Measurements from ENCODE around the gene ACLY. TPM values are rescaled to one million over a fixed set of nuclear protein-coding genes. Genes with fewer than 3 reads are reported as not detected.
A peak's percentile ranks its signal among the peaks of the same experiment; 100 is the strongest.

ACLY gene
- total RNA-seq, 1 experiment from 2014 or later, result 184 TPM

DNA sequence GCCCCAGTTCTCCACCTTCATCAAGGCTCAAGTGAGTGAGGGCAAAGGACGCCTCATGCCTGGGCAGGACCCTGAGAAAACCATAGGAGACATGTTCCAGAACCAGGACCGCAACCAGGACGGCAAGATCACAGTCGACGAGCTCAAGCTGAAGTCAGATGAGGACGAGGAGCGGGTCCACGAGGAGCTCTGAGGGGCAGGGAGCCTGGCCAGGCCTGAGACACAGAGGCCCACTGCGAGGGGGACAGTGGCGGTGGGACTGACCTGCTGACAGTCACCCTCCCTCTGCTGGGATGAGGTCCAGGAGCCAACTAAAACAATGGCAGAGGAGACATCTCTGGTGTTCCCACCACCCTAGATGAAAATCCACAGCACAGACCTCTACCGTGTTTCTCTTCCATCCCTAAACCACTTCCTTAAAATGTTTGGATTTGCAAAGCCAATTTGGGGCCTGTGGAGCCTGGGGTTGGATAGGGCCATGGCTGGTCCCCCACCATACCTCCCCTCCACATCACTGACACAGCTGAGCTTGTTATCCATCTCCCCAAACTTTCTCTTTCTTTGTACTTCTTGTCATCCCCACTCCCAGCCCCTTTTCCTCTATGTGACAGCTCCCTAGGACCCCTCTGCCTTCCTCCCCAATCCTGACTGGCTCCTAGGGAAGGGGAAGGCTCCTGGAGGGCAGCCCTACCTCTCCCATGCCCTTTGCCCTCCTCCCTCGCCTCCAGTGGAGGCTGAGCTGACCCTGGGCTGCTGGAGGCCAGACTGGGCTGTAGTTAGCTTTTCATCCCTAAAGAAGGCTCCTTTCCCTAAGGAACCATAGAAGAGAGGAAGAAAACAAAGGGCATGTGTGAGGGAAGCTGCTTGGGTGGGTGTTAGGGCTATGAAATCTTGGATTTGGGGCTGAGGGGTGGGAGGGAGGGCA lies 96.3 kb downstream of the ACLY start:
- no peaks in the 10 kb centered on the region for H3K36me3 ChIP-seq (ENCODE audit: low read depth)
- ChIA-PET POLR2A (ENCODE audit: unreplicated experiment) (no interaction called here), CTCF (no interaction called here)
- TSS peak; percentile 37 for BruUV-seq (replicated peaks)
- H3K4me1 ChIP-seq (replicated peaks; ENCODE audit: insufficient read depth), result no peaks in the 10 kb centered on the region
- H3K4me3 ChIP-seq, result no peak overlapping the region
- no peaks in the 10 kb centered on the region for H3K9me2 ChIP-seq (ENCODE audit: insufficient read depth)
- intact Hi-C loops (cut with micrococcal nuclease; ENCODE audit: unreplicated experiment), result no loop called here
- H2AFZ ChIP-seq, result no peak overlapping the region
- H3K79me2 ChIP-seq (ENCODE audit: low read depth), result no peaks in the 10 kb centered on the region
- H3K27ac ChIP-seq, result no peak overlapping the region
- H4K20me1 ChIP-seq (ENCODE audit: insufficient read depth), result no peaks in the 10 kb centered on the region
- H3K4me2 ChIP-seq, result no peak overlapping the region
- H3K9me3 ChIP-seq (ENCODE audit: insufficient read depth, low read depth), result no peaks in the 10 kb centered on the region
- DNase-seq, result no peak
- no peaks in the 10 kb centered on the region; the same call in 1 of the 2 replicates for H3F3A ChIP-seq (ENCODE audit: insufficient read depth, low read depth)
- H3K27me3 ChIP-seq (ENCODE audit: insufficient read depth, low read depth), result no peaks in the 10 kb centered on the region
- TF ChIP-seq EZH2 (IDR thresholded peaks at IDR 0.05; ENCODE audit: low read depth), result no peak
- TF ChIP-seq, protein P1, sequence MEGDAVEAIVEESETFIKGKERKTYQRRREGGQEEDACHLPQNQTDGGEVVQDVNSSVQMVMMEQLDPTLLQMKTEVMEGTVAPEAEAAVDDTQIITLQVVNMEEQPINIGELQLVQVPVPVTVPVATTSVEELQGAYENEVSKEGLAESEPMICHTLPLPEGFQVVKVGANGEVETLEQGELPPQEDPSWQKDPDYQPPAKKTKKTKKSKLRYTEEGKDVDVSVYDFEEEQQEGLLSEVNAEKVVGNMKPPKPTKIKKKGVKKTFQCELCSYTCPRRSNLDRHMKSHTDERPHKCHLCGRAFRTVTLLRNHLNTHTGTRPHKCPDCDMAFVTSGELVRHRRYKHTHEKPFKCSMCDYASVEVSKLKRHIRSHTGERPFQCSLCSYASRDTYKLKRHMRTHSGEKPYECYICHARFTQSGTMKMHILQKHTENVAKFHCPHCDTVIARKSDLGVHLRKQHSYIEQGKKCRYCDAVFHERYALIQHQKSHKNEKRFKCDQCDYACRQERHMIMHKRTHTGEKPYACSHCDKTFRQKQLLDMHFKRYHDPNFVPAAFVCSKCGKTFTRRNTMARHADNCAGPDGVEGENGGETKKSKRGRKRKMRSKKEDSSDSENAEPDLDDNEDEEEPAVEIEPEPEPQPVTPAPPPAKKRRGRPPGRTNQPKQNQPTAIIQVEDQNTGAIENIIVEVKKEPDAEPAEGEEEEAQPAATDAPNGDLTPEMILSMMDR (conservative IDR thresholded peaks at IDR 0.05), result no peak

DNA sequence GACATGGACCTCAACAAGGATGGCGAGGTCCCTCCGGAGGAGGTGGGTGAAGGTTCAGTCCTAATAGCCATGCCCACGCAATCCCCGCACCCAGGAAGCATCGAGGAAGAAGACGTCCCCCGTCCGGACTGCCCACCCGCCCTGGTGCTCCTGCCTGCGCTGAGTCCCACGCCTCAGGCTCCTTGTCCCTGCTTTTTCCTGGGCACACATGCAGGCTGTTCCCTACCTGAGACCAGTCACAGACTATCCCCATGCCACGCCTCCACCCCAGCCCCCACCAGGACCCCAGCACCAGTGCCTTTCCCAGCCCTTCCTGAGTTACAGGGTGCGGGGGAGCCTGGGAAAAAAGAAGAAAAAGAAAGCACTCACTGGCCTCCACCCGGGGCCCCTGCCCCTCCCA lies 97.0 kb downstream of the ACLY start:
- Histone ChIP-seq H3K79me2 (ENCODE audit: low read depth) (no peaks in the 10 kb centered on the region), H4K20me1 (ENCODE audit: insufficient read depth) (no peaks in the 10 kb centered on the region), H3K27ac (no peak overlapping the region), H3K4me2 (no peak overlapping the region), H3K4me3 (no peak overlapping the region), H2AFZ (no peak overlapping the region), H3K9me2 (ENCODE audit: insufficient read depth) (no peaks in the 10 kb centered on the region), H3K9me3 (ENCODE audit: insufficient read depth, low read depth) (no peaks in the 10 kb centered on the region), H3F3A (ENCODE audit: insufficient read depth, low read depth) (no peaks in the 10 kb centered on the region; the same call in 1 of the 2 replicates), H3K36me3 (ENCODE audit: low read depth) (no peaks in the 10 kb centered on the region), H3K27me3 (ENCODE audit: insufficient read depth, low read depth) (no peaks in the 10 kb centered on the region), H3K4me1 (replicated peaks; ENCODE audit: insufficient read depth) (no peaks in the 10 kb centered on the region)
- no peak for DNase-seq
- intact Hi-C loops (cut with micrococcal nuclease; ENCODE audit: unreplicated experiment), result no loop called here
- ChIA-PET CTCF (no interaction called here), POLR2A (ENCODE audit: unreplicated experiment) (no interaction called here)
- no TSS peak for BruUV-seq (replicated peaks)
- no peak for TF ChIP-seq EZH2 (IDR thresholded peaks at IDR 0.05; ENCODE audit: low read depth)
- TF ChIP-seq, protein P1 (conservative IDR thresholded peaks at IDR 0.05), result no peak

DNA sequence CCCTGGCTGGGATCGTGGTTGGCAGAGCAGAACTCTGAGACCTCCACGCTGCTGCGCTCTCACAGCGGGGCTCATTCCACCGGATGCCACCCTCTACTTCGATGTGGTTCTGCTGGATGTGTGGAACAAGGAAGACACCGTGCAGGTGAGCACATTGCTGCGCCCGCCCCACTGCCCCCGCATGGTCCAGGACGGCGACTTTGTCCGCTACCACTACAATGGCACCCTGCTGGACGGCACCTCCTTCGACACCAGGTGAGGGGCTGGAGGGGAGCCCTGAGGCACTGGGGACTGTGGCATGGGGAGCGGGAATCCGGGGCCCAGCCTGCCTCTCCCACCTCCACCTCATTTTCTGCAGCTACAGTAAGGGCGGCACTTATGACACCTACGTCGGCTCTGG lies 100.7 kb downstream of the ACLY start:
- ChIA-PET CTCF (no interaction called here), POLR2A (ENCODE audit: unreplicated experiment) (no interaction called here)
- no peaks in the 10 kb centered on the region for H3K9me3 ChIP-seq (ENCODE audit: insufficient read depth, low read depth)
- no TSS peak for BruUV-seq (replicated peaks)
- no peak overlapping the region for H3K4me2 ChIP-seq
- no peaks in the 10 kb centered on the region for H3K36me3 ChIP-seq (ENCODE audit: low read depth)
- peaks cover 20% of the 10 kb centered on the region for H3K79me2 ChIP-seq (ENCODE audit: low read depth)
- H2AFZ ChIP-seq, result no peak overlapping the region
- TF ChIP-seq, protein P1 (conservative IDR thresholded peaks at IDR 0.05), result no peak
- TF ChIP-seq EZH2 (IDR thresholded peaks at IDR 0.05; ENCODE audit: low read depth), result no peak
- H3K9me2 ChIP-seq (ENCODE audit: insufficient read depth), result no peaks in the 10 kb centered on the region
- H3K4me3 ChIP-seq, result no peak overlapping the region
- H3K27me3 ChIP-seq (ENCODE audit: insufficient read depth, low read depth), result no peaks in the 10 kb centered on the region
- no peak overlapping the region for H3K27ac ChIP-seq
- H4K20me1 ChIP-seq (ENCODE audit: insufficient read depth), result no peaks in the 10 kb centered on the region
- peaks cover 10% of the 10 kb centered on the region for H3K4me1 ChIP-seq (replicated peaks; ENCODE audit: insufficient read depth)
- no peak for DNase-seq
- intact Hi-C loops (cut with micrococcal nuclease; ENCODE audit: unreplicated experiment), result no loop called here
- H3F3A ChIP-seq (ENCODE audit: insufficient read depth, low read depth), result no peaks in the 10 kb centered on the region; the same call in 1 of the 2 replicates

Other genes with a start within 250 kb of the ACLY start
- gene EIF1, start 230.1 kb downstream of the ACLY start, total RNA-seq (2021), result 775 and 874 TPM in 2 replicates
- 0.87 TPM in 1 of 2 replicates, not detected in the other for gene GAST, start 206.6 kb downstream of the ACLY start, total RNA-seq (2021)
- gene HAP1, start 184.3 kb downstream of the ACLY start, total RNA-seq (2021), result 1.1 and 2.2 TPM in 2 replicates
- 259 TPM in 2 replicates for gene JUP, start 132.2 kb downstream of the ACLY start, total RNA-seq (2021)
- gene P3H4, start 107.0 kb downstream of the ACLY start, total RNA-seq (2021), result 26.8 and 34.0 TPM in 2 replicates
- 143 and 164 TPM in 2 replicates for gene FKBP10, start 105.9 kb downstream of the ACLY start, total RNA-seq (2021)
- 48.8 and 51.1 TPM in 2 replicates for gene NT5C3B, start 82.7 kb downstream of the ACLY start, total RNA-seq (2021)
- not detected in 2 replicates for gene KLHL10, start 81.1 kb downstream of the ACLY start, total RNA-seq (2021)
- gene KLHL11, start 53.5 kb downstream of the ACLY start, total RNA-seq (2021), result 13.3 and 14.5 TPM in 2 replicates
- 3.0 and 4.0 TPM in 2 replicates for gene ODAD4, start 11.7 kb upstream of the ACLY start, total RNA-seq (2021)
- 60.6 and 64.7 TPM in 2 replicates for gene CNP, start 47.8 kb upstream of the ACLY start, total RNA-seq (2021)
- 75.5 and 96.1 TPM in 2 replicates for gene DNAJC7, start 98.5 kb upstream of the ACLY start, total RNA-seq (2021)
- gene NKIRAS2, start 101.1 kb upstream of the ACLY start, total RNA-seq (2021), result 38.3 and 39.7 TPM in 2 replicates
- gene C17orf113, start 131.7 kb upstream of the ACLY start, total RNA-seq (2021), result 3.4 and 3.7 TPM in 2 replicates
- gene ZNF385C, start 179.5 kb upstream of the ACLY start, total RNA-seq (2021), result 1.7 and 2.1 TPM in 2 replicates
- 17.9 and 26.0 TPM in 2 replicates for gene DHX58, start 193.8 kb upstream of the ACLY start, total RNA-seq (2021)
- 42.1 and 47.6 TPM in 2 replicates for gene KAT2A, start 202.4 kb upstream of the ACLY start, total RNA-seq (2021)
- gene HSPB9, start 203.9 kb upstream of the ACLY start, total RNA-seq (2021), result 0.33 TPM in 1 of 2 replicates, not detected in the other
- 97.0 and 120 TPM in 2 replicates for gene RAB5C, start 236.0 kb upstream of the ACLY start, total RNA-seq (2021)

Measured in PC-9 (cell line).